Esophagus muscularis mucosa (tissue), 4 donors: ENCODE measurements around the gene FAAH. TPM values are rescaled to one million over a fixed set of nuclear protein-coding genes. Genes with fewer than 3 reads are reported as not detected.

Experiments used
- DNase-seq: peaks from one replicate; pipeline ENCODE4 v3.0.0-alpha.2; 2017; ENCODE audit errors: extremely low spot score
- H3K27ac ChIP-seq, 4 donors: fragments of 200-600 bp; sonication (generic); replicated peaks in 1 of 4; 1 replicate in 3 of 4; 2 replicates in 1 of 4; pipeline ENCODE4 v1.5.1; 2016 to 2019; ENCODE audit warnings: mild to moderate bottlenecking in 1 of 4
- H3K27me3 ChIP-seq, 4 donors: fragments of 200-600 bp; sonication (generic); one replicate each; pipeline versions ENCODE4 v1.5.1 to v1.6.0; 2016 to 2019
- H3K36me3 ChIP-seq, 4 donors: fragments of 200-600 bp; sonication (generic); one replicate each; pipeline ENCODE4 v1.5.1; 2016 to 2019
- H3K4me1 ChIP-seq, 4 donors: fragments of 200-600 bp; sonication (generic); one replicate each; pipeline ENCODE4 v1.5.1; 2016 to 2019
- H3K4me3 ChIP-seq, 4 donors: fragments of 200-600 bp; sonication (generic); 1 replicate in 2 of 4; 2 replicates in 2 of 4; pipeline ENCODE4 v1.5.1; 2016 to 2019; ENCODE audit warnings: mild to moderate bottlenecking in 4 of 4, moderate library complexity in 1 of 4
- H3K9me3 ChIP-seq, 4 donors: fragments of 200-600 bp; sonication (generic); 1 replicate in 3 of 4; 2 replicates in 1 of 4; pipeline ENCODE4 v1.5.1; 2016 to 2019
- CTCF ChIP-seq, 3 experiments: fragments of 200-600 bp in 2 of 3; fragments of 450-650 bp in 1 of 3; sonication (generic) in 2 of 3; IDR thresholded peaks; one replicate each; pipeline ENCODE4 v1.5.1; 2017 to 2019; ENCODE audit warnings: antibody characterized with exemption in 3 of 3, mild to moderate bottlenecking in 2 of 3, moderate library complexity in 1 of 3
- EP300 ChIP-seq: sonication (generic); formaldehyde crosslinking; IDR thresholded peaks from one replicate; pipeline ENCODE4 v1.6.1; 2017; ENCODE audit warnings: antibody characterized with exemption
- POLR2A ChIP-seq: fragments of 450-650 bp; IDR thresholded peaks from one replicate; pipeline ENCODE4 v1.6.1; 2017; ENCODE audit warnings: antibody characterized with exemption, moderate library complexity, mild to moderate bottlenecking, low read depth
- POLR2AphosphoS5 ChIP-seq, 2 donors: sonication (generic); formaldehyde crosslinking; IDR thresholded peaks; one replicate each; pipeline ENCODE4 v1.6.1; 2017; ENCODE audit warnings: antibody characterized with exemption in 2 of 2
- WGBS: methylation state at CpG from one replicate; pipeline ENCODE4 v1.1.5; 2018; 5-methylcytosine and 5-hydroxymethylcytosine counted together
- intact Hi-C: fragments of 100-400 bp; cut with DNase I; formaldehyde crosslinking; loops from one replicate; pipeline ENCODE4 v1.15.1; 2023
- total RNA-seq, 4 donors: library from RNA; depleted of rRNA; stranded (reverse); fragments of >200 nt; gene quantifications; one replicate each; pipeline versions ENCODE4 v1.1.0 to v1.2.1, GENCODE V29; 2016

Gene FAAH
- total RNA-seq, 4 donors from 2014 or later, result 3.7 to 10.6 (median 8.4) TPM

- Histone ChIP-seq H3K27me3 (no peaks in the 10 kb centered on the region), H3K9me3 (peaks cover 0 to 1% (median 0%) of the 10 kb centered on the region in 4 donors), H3K36me3 (no peaks in the 10 kb centered on the region), H3K4me1 (peaks cover 10 to 29% (median 26%) of the 10 kb centered on the region in 4 donors), H3K4me3 (no peak overlapping the region), H3K27ac (no peak overlapping the region)
- intact Hi-C loops, result no loop called here
- 55% methylated on average over 9 of the region's 9 CpGs for WGBS
- DNase-seq, result no peak
- no peak for TF ChIP-seq EP300
- TF ChIP-seq POLR2AphosphoS5 (IDR thresholded peaks at IDR 0.05), result no peak
- no peak for TF ChIP-seq CTCF (IDR thresholded peaks at IDR 0.05)
- TF ChIP-seq POLR2A, result no peak
These were observed 5.2 kb downstream of the FAAH start for GRCh38 chr1:46399307-46399706.

GRCh38 chr1:46400421-46400820 lies 6.3 kb downstream of the FAAH start:
- H3K27me3 ChIP-seq, result no peaks in the 10 kb centered on the region
- intact Hi-C loops, result no loop called here
- no peak for DNase-seq

GRCh38 chr1:46401154-46401913 lies 7.2 kb downstream of the FAAH start:
- no peaks in the 10 kb centered on the region for H3K9me3 ChIP-seq
- peaks cover 14 to 24% (median 21%) of the 10 kb centered on the region in 4 donors for H3K4me1 ChIP-seq
- DNase-seq, result no peak
- TF ChIP-seq POLR2A (no peak), EP300 (no peak), POLR2AphosphoS5 (IDR thresholded peaks at IDR 0.05) (no peak), CTCF (IDR thresholded peaks at IDR 0.05) (no peak)
- H3K27me3 ChIP-seq, result no peaks in the 10 kb centered on the region
- 84% methylated on average over 5 of the region's 6 CpGs for whole genome bisulfite sequencing
- intact Hi-C loops, result no loop called here
- H3K4me3 ChIP-seq, result no peak overlapping the region
- H3K27ac ChIP-seq, result peak overlapping the region in 3 of 4 donors; percentile 40 to 53 (median 45)
- no peaks in the 10 kb centered on the region for H3K36me3 ChIP-seq

More at GRCh38 chr1:46400421-46400820, 6.3 kb downstream of the FAAH start:
- Histone ChIP-seq H3K27ac (no peak overlapping the region), H3K9me3 (no peaks in the 10 kb centered on the region), H3K36me3 (no peaks in the 10 kb centered on the region), H3K4me1 (peaks cover 10 to 17% (median 15%) of the 10 kb centered on the region in 4 donors), H3K4me3 (no peak overlapping the region)
- WGBS, result 76% methylated on average over 4 of the region's 4 CpGs
- TF ChIP-seq EP300 (no peak), POLR2A (no peak), POLR2AphosphoS5 (IDR thresholded peaks at IDR 0.05) (no peak), CTCF (IDR thresholded peaks at IDR 0.05) (no peak)

GRCh38 chr1:46401964-46402626 lies 8.0 kb downstream of the FAAH start:
- intact Hi-C loops, result loop anchor here (1.0 kb wide), 1 partner anchor 21 kb away; no protein-coding TSS in a partner anchor
- 26% methylated on average over 6 of the region's 10 CpGs for WGBS
- no peak for DNase-seq
- Histone ChIP-seq H3K4me1 (peaks cover 17 to 31% (median 27%) of the 10 kb centered on the region in 4 donors), H3K4me3 (peak overlapping the region in 1 of 4 donors; percentile 14), H3K36me3 (no peaks in the 10 kb centered on the region), H3K27ac (peak overlapping the region in 3 of 4 donors; percentile 40 to 53 (median 45)), H3K27me3 (no peaks in the 10 kb centered on the region), H3K9me3 (no peaks in the 10 kb centered on the region)
- TF ChIP-seq EP300, result no peak
- TF ChIP-seq POLR2AphosphoS5 (IDR thresholded peaks at IDR 0.05), result peak; percentile 62 to 68
- no peak for TF ChIP-seq CTCF (IDR thresholded peaks at IDR 0.05)
- no peak for TF ChIP-seq POLR2A
